ENCODE measurements around the gene AMOTL2.

The AMOTL2 gene

GRCh38 chr3:134352031-134352671, 22.1 kb downstream of the AMOTL2 start:
- Histone ChIP-seq H3K4me2 (ENCODE audit: low read depth, low read length, poor library complexity, severe bottlenecking) (no peak overlapping the region), H3K4me3 (ENCODE audit: insufficient read depth, low read length, poor library complexity, severe bottlenecking) (no peak overlapping the region), H3K9ac (ENCODE audit: low read length) (no peak overlapping the region), H3K79me2 (ENCODE audit: insufficient read depth, low read length) (no peaks in the 10 kb centered on the region), H3K36me3 (ENCODE audit: low read length) (no peaks in the 10 kb centered on the region), H3K27ac (ENCODE audit: low read depth, low read length) (no peak overlapping the region), H3K9me2 (replicated peaks; ENCODE audit: insufficient read depth, low read length) (no peaks in the 10 kb centered on the region), H4K20me1 (ENCODE audit: low read depth, low read length) (no peaks in the 10 kb centered on the region), H3K27me3 (ENCODE audit: low read length) (no peaks in the 10 kb centered on the region), H3F3A (ENCODE audit: insufficient read depth) (no peaks in the 10 kb centered on the region), H2AFZ (ENCODE audit: low read depth, low read length, severe bottlenecking) (no peak overlapping the region), H3K9me3 (ENCODE audit: insufficient read depth, low read length) (no peaks in the 10 kb centered on the region)
- TF ChIP-seq EZH2phosphoT487 (conservative IDR thresholded peaks at IDR 0.05; ENCODE audit: low read length), result no peak
- TF ChIP-seq, protein P1, sequence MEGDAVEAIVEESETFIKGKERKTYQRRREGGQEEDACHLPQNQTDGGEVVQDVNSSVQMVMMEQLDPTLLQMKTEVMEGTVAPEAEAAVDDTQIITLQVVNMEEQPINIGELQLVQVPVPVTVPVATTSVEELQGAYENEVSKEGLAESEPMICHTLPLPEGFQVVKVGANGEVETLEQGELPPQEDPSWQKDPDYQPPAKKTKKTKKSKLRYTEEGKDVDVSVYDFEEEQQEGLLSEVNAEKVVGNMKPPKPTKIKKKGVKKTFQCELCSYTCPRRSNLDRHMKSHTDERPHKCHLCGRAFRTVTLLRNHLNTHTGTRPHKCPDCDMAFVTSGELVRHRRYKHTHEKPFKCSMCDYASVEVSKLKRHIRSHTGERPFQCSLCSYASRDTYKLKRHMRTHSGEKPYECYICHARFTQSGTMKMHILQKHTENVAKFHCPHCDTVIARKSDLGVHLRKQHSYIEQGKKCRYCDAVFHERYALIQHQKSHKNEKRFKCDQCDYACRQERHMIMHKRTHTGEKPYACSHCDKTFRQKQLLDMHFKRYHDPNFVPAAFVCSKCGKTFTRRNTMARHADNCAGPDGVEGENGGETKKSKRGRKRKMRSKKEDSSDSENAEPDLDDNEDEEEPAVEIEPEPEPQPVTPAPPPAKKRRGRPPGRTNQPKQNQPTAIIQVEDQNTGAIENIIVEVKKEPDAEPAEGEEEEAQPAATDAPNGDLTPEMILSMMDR (IDR thresholded peaks at IDR 0.05; ENCODE audit: insufficient read depth, low read length, poor library complexity, severe bottlenecking), result no peak

DNA sequence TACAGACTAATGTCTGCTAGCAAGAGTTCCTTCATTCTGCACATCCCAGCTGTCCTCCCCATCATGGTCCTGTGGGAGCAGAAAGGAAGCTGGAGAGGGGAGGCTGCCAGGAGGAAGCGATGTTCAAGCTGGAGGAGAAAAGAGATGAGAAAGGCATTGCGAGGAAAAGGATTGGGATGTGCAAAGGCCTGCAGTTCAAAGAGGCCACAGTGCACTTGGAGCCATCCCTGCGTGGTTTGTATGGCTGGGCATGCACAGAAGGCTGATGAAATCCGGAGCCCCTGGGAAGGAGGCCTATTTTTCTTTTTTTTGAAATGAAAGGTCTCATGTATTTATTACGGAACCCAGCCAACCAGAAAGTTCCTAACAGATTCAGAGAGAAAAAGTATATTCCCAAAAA, 22.8 kb downstream of the AMOTL2 start:
- Histone ChIP-seq H4K20me1 (ENCODE audit: low read depth, low read length) (no peaks in the 10 kb centered on the region), H3K9me3 (ENCODE audit: insufficient read depth, low read length) (no peaks in the 10 kb centered on the region), H3K9ac (ENCODE audit: low read length) (no peak overlapping the region), H3K27me3 (ENCODE audit: low read length) (no peaks in the 10 kb centered on the region), H3K36me3 (ENCODE audit: low read length) (no peaks in the 10 kb centered on the region), H2AFZ (ENCODE audit: low read depth, low read length, severe bottlenecking) (no peak overlapping the region), H3K4me3 (ENCODE audit: insufficient read depth, low read length, poor library complexity, severe bottlenecking) (no peak overlapping the region), H3K4me2 (ENCODE audit: low read depth, low read length, poor library complexity, severe bottlenecking) (no peak overlapping the region), H3K27ac (ENCODE audit: low read depth, low read length) (no peak overlapping the region), H3K9me2 (replicated peaks; ENCODE audit: insufficient read depth, low read length) (no peaks in the 10 kb centered on the region), H3K79me2 (ENCODE audit: insufficient read depth, low read length) (no peaks in the 10 kb centered on the region), H3F3A (ENCODE audit: insufficient read depth) (no peaks in the 10 kb centered on the region)
- no peak for TF ChIP-seq EZH2phosphoT487 (conservative IDR thresholded peaks at IDR 0.05; ENCODE audit: low read length)
- TF ChIP-seq, protein P1 (IDR thresholded peaks at IDR 0.05; ENCODE audit: insufficient read depth, low read length, poor library complexity, severe bottlenecking), result no peak

DNA sequence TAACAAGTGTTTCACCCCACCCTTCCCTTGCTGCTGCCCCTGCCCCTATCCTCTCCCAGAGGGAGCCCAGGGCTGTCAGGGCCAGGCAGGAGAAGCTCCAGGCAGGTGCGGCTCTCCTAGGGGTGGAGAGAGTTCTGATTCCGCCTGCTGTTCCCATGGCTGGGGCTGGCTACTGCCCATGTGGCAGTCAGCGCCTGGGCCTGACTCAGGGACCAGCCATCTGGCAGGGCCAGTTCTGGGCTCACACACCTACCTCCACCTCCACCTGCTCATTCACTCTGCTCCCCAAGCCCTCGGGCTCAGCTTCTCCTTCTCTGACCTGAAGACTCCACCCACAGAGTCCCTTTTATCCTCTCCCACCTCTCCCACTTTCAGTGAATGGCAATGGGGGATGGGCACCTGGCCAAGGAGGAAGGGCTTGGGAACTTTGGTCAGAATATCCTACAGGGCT, 23.4 kb downstream of the AMOTL2 start:
- H3K9me3 ChIP-seq (ENCODE audit: insufficient read depth, low read length), result no peaks in the 10 kb centered on the region
- H3K27me3 ChIP-seq (ENCODE audit: low read length), result no peaks in the 10 kb centered on the region
- H2AFZ ChIP-seq (ENCODE audit: low read depth, low read length, severe bottlenecking), result no peak overlapping the region
- H4K20me1 ChIP-seq (ENCODE audit: low read depth, low read length), result no peaks in the 10 kb centered on the region
- H3K36me3 ChIP-seq (ENCODE audit: low read length), result no peaks in the 10 kb centered on the region
- H3K4me2 ChIP-seq (ENCODE audit: low read depth, low read length, poor library complexity, severe bottlenecking), result no peak overlapping the region
- H3F3A ChIP-seq (ENCODE audit: insufficient read depth), result no peaks in the 10 kb centered on the region
- H3K9me2 ChIP-seq (replicated peaks; ENCODE audit: insufficient read depth, low read length), result no peaks in the 10 kb centered on the region
- H3K27ac ChIP-seq (ENCODE audit: low read depth, low read length), result no peak overlapping the region
- no peak overlapping the region for H3K4me3 ChIP-seq (ENCODE audit: insufficient read depth, low read length, poor library complexity, severe bottlenecking)
- no peak overlapping the region for H3K9ac ChIP-seq (ENCODE audit: low read length)
- no peak for TF ChIP-seq EZH2phosphoT487 (conservative IDR thresholded peaks at IDR 0.05; ENCODE audit: low read length)
- TF ChIP-seq, protein P1 (IDR thresholded peaks at IDR 0.05; ENCODE audit: insufficient read depth, low read length, poor library complexity, severe bottlenecking), result no peak
- H3K79me2 ChIP-seq (ENCODE audit: insufficient read depth, low read length), result no peaks in the 10 kb centered on the region

Measured in SU-DHL-6 (cell line).